OCI-LY7 (cell line): ENCODE results near the gene KHK. TPM values are rescaled to one million over a fixed set of nuclear protein-coding genes. Genes with fewer than 3 reads are reported as not detected.

Experiments
- BruUV-seq: library from RNA; stranded (reverse); fragments of 400-500 nt; replicated peaks from 2 replicates; lab custom pipeline; 2021; lab: Mats Ljungman, UMichigan
- CTCF ChIA-PET: fragments of 300-600 bp; sonication (Branson Sonifier 250); formaldehyde crosslinking; loops from one replicate; lab custom pipeline; 2022; ENCODE audit warnings: antibody characterized with exemption; ENCODE audit not compliant: unreplicated experiment; lab: Charles Lee
- POLR2A ChIA-PET: fragments of 300-600 bp; sonication (Branson Sonifier 250); formaldehyde crosslinking; loops from one replicate; lab custom pipeline; 2022; ENCODE audit warnings: antibody characterized with exemption; lab: Charles Lee
- DNase-seq: peaks from one replicate; pipeline ENCODE4 v3.0.0-alpha.2; 2015; ENCODE audit warnings: low spot score
- H2AFZ ChIP-seq: fragments of 200-600 bp; sonication (generic), shearing (Covaris generic); 2 replicates; pipeline ENCODE4 v1.6.1; 2014; ENCODE audit warnings: mild to moderate bottlenecking, antibody characterized with exemption, low read length, moderate library complexity
- H3K27ac ChIP-seq: fragments of 200-600 bp; sonication (generic); 2 replicates; pipeline ENCODE4 v1.5.1; 2014; ENCODE audit warnings: mixed run types, low read depth, mild to moderate bottlenecking, moderate library complexity, low read length, inconsistent platforms; ENCODE audit not compliant: poor library complexity, severe bottlenecking
- H3K36me3 ChIP-seq: fragments of 200-600 bp; sonication (generic); 2 replicates; pipeline ENCODE4 v1.6.1; 2014; ENCODE audit warnings: mild to moderate bottlenecking, antibody characterized with exemption, low read length, moderate library complexity, mixed read lengths; ENCODE audit not compliant: insufficient read depth
- H3K4me1 ChIP-seq: fragments of 200-600 bp; sonication (generic); 2 replicates; pipeline ENCODE4 v1.5.1; 2014; ENCODE audit warnings: mild to moderate bottlenecking, low read length; ENCODE audit not compliant: insufficient read depth, poor library complexity, severe bottlenecking
- H3K4me2 ChIP-seq: fragments of 200-600 bp; sonication (generic); 2 replicates; pipeline ENCODE4 v1.6.1; 2014; ENCODE audit warnings: mild to moderate bottlenecking, low read length
- H3K4me3 ChIP-seq: fragments of 200-600 bp; sonication (generic); 2 replicates; pipeline ENCODE4 v1.5.1; 2014; ENCODE audit warnings: mild to moderate bottlenecking, low read depth, low read length; ENCODE audit not compliant: poor library complexity, severe bottlenecking
- H3K79me2 ChIP-seq: fragments of 200-600 bp; sonication (generic); 2 replicates; pipeline ENCODE4 v1.6.1; 2016; ENCODE audit warnings: low read depth, mild to moderate bottlenecking, low read length, moderate library complexity, mixed read lengths; ENCODE audit not compliant: insufficient read depth
- H3K9me2 ChIP-seq: fragments of 200-600 bp; sonication (generic); 2 replicates; pipeline ENCODE4 v1.6.1; 2016; ENCODE audit warnings: mild to moderate bottlenecking, low read length, mixed read lengths; ENCODE audit not compliant: insufficient read depth
- H3K9me3 ChIP-seq: fragments of 200-600 bp; sonication (generic); 2 replicates; pipeline ENCODE4 v1.6.1; 2014; ENCODE audit warnings: mild to moderate bottlenecking, mixed run types, low read length, mixed read lengths
- H4K20me1 ChIP-seq: fragments of 200-600 bp; sonication (generic); 2 replicates; pipeline ENCODE4 v1.6.1; 2014; ENCODE audit warnings: mild to moderate bottlenecking, antibody characterized with exemption, low read length, moderate library complexity, mixed read lengths; ENCODE audit not compliant: insufficient read depth
- CTCF ChIP-seq: fragments of 200-600 bp; sonication (generic); conservative IDR thresholded peaks from 2 replicates; pipeline ENCODE4 v1.5.1; 2014; ENCODE audit warnings: mild to moderate bottlenecking, antibody characterized with exemption, low read length, moderate library complexity, mixed read lengths
- EZH2phosphoT487 ChIP-seq: fragments of 200-600 bp; sonication (generic); IDR thresholded peaks from 2 replicates; pipeline ENCODE4 v1.6.1; 2018; ENCODE audit warnings: low read depth, borderline replicate concordance, mild to moderate bottlenecking, mixed run types, antibody characterized with exemption, low read length, moderate library complexity, mixed read lengths
- intact Hi-C: fragments of 100-400 bp; cut with micrococcal nuclease; formaldehyde crosslinking; loops from one replicate; pipeline ENCODE4 v1.10.0; 2022; ENCODE audit not compliant: unreplicated experiment
- total RNA-seq, 2 experiments: library from RNA; depleted of rRNA in 1 of 2; stranded (reverse); fragments of >200 nt in 1 of 2; shearing (Covaris generic) in 1 of 2; gene quantifications; 2 replicates each; pipeline ENCODE4 v1.2.3, GENCODE V29; 2014 to 2022

The KHK gene
- total RNA-seq, 2 experiments from 2014 or later = 9.7 to 17.9 TPM

- peaks cover 5% of the 10 kb centered on the region; the same call in 1 of the 2 replicates for H4K20me1 ChIP-seq
- no peak overlapping the region for H3K4me2 ChIP-seq
- no peak overlapping the region for H3K4me3 ChIP-seq
- no peak overlapping the region for H3K27ac ChIP-seq
- no peaks in the 10 kb centered on the region for H3K9me3 ChIP-seq
- peaks cover 18% of the 10 kb centered on the region for H3K36me3 ChIP-seq
- peaks cover 20% of the 10 kb centered on the region for H3K4me1 ChIP-seq
- no TSS peak for BruUV-seq
- DNase-seq = no peak
- H3K79me2 ChIP-seq = peaks cover 20% of the 10 kb centered on the region
- H3K9me2 ChIP-seq = no peaks in the 10 kb centered on the region
- no peak for TF ChIP-seq CTCF
- TF ChIP-seq EZH2phosphoT487 = no peak
- POLR2A ChIA-PET = interaction anchor here (0.6 to 0.8 kb wide), 2 partner anchors 22 to 142 kb away, joined by 3 to 4 read pairs; no protein-coding TSS in a partner anchor
- CTCF ChIA-PET = no interaction called here
- no peak overlapping the region for H2AFZ ChIP-seq
- intact Hi-C loops = no loop called here
Observed at GRCh38 chr2:27136751-27137150, 50.2 kb downstream of the KHK start.

GRCh38 chr2:27137322-27137935 lies 50.9 kb downstream of the KHK start:
- no TSS peak for BruUV-seq
- CTCF ChIA-PET = no interaction called here
- Histone ChIP-seq H3K4me3 (no peak overlapping the region), H3K27ac (no peak overlapping the region), H4K20me1 (peaks cover 5% of the 10 kb centered on the region; the same call in 1 of the 2 replicates), H3K9me3 (no peaks in the 10 kb centered on the region), H3K4me1 (peaks cover 20% of the 10 kb centered on the region), H3K79me2 (peaks cover 19% of the 10 kb centered on the region), H3K9me2 (no peaks in the 10 kb centered on the region), H2AFZ (no peak overlapping the region), H3K4me2 (no peak overlapping the region), H3K36me3 (peaks cover 11% of the 10 kb centered on the region)
- POLR2A ChIA-PET = interaction anchor here (0.8 kb wide), 1 partner anchor 23 kb away, joined by 3 read pairs; no protein-coding TSS in a partner anchor
- intact Hi-C loops = no loop called here
- TF ChIP-seq EZH2phosphoT487 = no peak
- no peak for TF ChIP-seq CTCF
- no peak for DNase-seq

- H3K9me2 ChIP-seq = no peaks in the 10 kb centered on the region
- H3K4me3 ChIP-seq = no peak overlapping the region
- intact Hi-C loops = no loop called here
- H3K27ac ChIP-seq = no peak overlapping the region
- no TSS peak for BruUV-seq
- POLR2A ChIA-PET = no interaction called here
- peaks cover 2% of the 10 kb centered on the region; the same call in 1 of the 2 replicates for H3K9me3 ChIP-seq
- peaks cover 5% of the 10 kb centered on the region; the same call in 1 of the 2 replicates for H4K20me1 ChIP-seq
- CTCF ChIA-PET = no interaction called here
- TF ChIP-seq EZH2phosphoT487 (no peak), CTCF (no peak)
- DNase-seq = no peak
- H3K36me3 ChIP-seq = peaks cover 4% of the 10 kb centered on the region; the same call in 1 of the 2 replicates
- H3K4me2 ChIP-seq = no peak overlapping the region
- peaks cover 12% of the 10 kb centered on the region for H3K79me2 ChIP-seq
- peaks cover 14% of the 10 kb centered on the region for H3K4me1 ChIP-seq
- no peak overlapping the region for H2AFZ ChIP-seq
Observed at GRCh38 chr2:27138111-27138510, 51.5 kb downstream of the KHK start.
